Left renal cortex interstitium (tissue), 4 donors: ENCODE results near the gene EYS. TPM values are rescaled to one million over a fixed set of nuclear protein-coding genes. Genes with fewer than 3 reads are reported as not detected.
"Not testable (repeated sequence)": the region's sequence is repeated elsewhere in the genome, so short reads cannot be mapped to it uniquely, and the experiment has no call there.

ENCODE experiments used
- DNase-seq, 4 donors: peaks; one replicate each; pipeline ENCODE4 v3.0.0-alpha.2; 2013; ENCODE audit warnings: low read depth in 4 of 4, low spot score in 2 of 4, missing footprints in 1 of 4
- polyA plus RNA-seq, 4 donors: library from polyadenylated mRNA; unstranded; fragments of 120-200 nt; gene quantifications; one replicate each; pipeline ENCODE4 v1.2.1, GENCODE V29; 2013; ENCODE audit not compliant: insufficient read length in 4 of 4

EYS gene
- polyA plus RNA-seq, 4 donors = 0.43 to 0.81 (median 0.67) TPM

- DNase-seq = no peak
Observed at GRCh38 chr6:65637289-65638046, 69.6 kb downstream of the EYS start.

DNA sequence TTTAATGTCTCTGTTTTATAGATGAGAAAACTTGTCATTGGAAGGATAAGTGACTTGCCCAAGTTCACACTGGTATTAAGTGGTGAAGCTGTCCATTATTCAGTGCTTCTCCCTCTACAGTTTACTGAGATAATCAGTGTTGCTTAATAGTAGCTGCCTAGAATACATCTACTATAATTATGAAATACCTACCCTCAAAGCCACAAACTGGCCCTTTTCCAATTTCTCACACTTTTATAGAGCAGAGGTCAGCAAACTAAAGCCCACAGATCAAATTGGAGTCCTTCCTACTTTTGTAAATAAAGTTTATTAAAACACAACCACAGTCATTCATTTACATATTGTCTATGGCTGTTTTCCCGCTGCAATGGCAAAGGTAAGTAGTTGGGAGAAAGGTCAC lies 73.5 kb downstream of the EYS start:
- DNase-seq = no peak

DNA sequence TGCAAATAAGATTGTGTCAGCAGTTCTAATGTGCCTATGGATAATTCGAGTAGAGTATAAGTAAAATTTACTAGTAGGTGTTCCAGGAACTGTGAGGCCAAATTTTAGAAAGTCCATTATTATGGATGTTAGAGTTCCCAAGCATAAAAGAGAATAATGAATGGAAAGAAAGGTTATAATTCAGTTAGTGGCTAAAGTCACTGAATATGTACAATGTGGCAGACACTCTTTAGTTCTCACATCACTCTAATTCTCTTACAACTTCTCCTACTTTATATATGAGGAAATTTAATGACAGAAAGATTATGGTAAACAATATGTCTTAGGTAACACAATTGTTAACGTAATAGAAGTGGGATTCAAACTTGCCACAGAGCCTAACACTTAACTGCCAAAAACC lies 75.3 kb downstream of the EYS start:
- no peak for DNase-seq

GRCh38 chr6:65627434-65627999 lies 79.5 kb downstream of the EYS start:
- not testable (repeated sequence) for DNase-seq

- no peak for DNase-seq
Observed at GRCh38 chr6:65627015-65627414, 80.0 kb downstream of the EYS start.

GRCh38 chr6:65623566-65623965 lies 83.5 kb downstream of the EYS start:
- DNase-seq = no peak

GRCh38 chr6:65610746-65611145 lies 96.3 kb downstream of the EYS start:
- no peak for DNase-seq

DNA sequence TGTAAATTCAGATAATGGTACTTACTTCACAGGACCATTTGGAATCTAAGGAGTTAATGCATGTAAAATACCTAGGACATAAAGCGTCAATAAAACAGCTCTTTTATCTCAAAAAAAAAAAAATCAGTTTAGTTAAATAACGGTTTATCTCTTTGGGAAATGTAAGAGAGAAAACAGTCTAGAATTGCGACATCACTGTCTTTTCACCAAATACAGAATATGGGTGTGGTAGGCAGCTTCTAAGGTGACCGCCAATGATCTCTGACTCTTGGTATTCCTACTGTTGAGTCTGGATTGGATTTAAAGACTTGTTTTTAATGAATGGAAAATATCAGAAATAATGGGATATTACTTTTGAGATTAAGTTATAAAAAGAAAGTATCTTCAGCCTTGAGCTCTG lies 111.5 kb downstream of the EYS start:
- no peak for DNase-seq

- DNase-seq = no peak
Observed at GRCh38 chr6:65570340-65570739, 136.7 kb downstream of the EYS start.

GRCh38 chr6:65569505-65569904 lies 137.5 kb downstream of the EYS start:
- DNase-seq = no peak

DNA sequence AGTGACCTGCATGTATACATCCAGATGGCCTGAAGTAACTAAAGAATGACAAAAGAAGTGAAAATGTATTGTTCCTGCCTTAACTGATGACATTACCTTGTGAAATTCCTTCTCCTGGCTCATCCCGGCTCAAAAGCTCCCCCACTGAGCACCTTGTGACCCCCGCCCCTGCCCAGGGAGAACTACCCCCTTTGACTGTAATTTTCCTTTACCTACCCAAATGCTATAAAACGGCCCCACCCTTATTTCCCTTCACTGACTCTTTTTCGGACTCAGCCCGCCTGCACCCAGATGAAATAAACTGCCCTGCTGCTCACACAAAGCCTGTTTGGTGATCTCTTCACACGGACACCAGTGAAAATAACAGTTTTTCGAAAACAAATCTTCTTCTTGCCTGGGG lies 138.0 kb downstream of the EYS start:
- DNase-seq = not testable (repeated sequence)

DNA sequence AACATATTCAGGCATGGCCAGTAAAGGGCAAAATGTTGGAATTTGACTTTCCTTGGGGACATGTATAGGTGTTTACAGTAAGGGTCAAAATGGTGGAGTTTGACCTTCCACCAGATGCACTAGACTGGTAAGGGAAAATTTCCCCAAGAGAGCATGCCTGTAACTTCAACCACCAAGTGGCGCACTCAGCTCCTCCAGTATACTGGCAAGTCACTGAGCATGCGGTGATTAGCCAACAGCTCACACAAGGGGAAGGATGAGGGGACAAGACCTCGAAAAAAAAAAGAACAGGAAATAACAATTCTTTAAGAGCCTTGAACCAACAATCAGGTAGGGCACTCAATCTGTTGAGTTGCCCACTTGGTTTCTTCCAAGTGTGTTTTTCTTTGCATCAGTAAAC lies 140.9 kb downstream of the EYS start:
- DNase-seq = no peak

- no peak for DNase-seq
Observed at GRCh38 chr6:65558071-65558470, 149.0 kb downstream of the EYS start.

DNA sequence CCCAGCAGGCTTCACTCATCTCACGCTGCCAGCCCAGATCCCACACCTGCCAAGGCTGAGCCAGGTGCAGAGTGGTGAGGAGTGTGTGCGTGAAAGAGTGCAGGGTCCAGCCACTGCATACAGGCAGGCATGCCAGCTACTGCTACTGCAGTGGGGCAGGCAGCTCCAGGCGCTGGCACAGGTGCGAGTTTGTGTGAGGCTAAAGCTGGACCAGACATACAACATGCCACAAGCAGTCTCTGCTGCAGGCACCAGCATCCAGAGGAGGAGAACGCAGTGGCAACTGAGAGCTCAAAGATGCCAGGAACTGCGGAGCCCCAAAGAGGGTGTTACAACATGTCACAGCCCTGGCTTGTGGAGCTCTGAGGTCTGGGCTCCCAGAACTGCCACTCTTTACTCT lies 149.8 kb downstream of the EYS start:
- DNase-seq = no peak

DNA sequence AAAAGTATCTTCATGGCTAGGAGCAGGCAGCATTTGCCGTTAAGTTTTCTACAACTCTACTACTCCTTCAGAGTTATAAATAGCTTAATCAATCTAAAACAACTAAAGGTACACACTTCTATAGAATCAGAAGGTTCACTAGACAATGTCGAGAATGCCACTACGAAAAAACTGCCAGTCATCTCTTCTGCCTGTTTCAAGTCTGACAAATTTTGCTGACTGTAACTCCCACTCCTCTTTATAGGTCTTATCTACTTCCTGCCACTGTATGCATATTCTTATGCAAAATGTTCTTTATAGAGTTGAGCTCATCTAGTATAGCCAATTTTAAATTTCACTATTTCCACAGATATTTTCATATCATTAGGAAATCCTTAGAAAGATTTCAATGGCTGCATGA lies 160.1 kb downstream of the EYS start:
- DNase-seq = no peak

DNA sequence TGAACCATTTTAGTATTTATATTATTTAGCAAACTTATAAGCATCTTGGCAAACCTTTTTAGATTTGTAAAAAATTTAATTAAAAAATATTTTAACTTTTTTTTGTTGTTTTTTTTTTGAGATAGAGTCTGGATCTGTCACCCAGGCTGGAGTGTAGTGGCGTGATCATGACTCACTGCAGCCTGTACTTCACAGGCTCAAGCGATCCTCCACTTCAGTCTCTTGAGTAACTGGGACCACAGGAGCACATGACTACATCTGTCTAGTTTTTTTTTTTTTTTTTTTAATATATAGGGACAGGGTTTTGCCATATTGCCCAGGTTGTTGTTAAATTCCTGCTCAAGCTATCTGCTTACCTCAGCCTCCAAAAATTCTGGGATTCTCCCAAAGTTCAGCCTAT lies 161.1 kb downstream of the EYS start:
- no peak for DNase-seq

DNA sequence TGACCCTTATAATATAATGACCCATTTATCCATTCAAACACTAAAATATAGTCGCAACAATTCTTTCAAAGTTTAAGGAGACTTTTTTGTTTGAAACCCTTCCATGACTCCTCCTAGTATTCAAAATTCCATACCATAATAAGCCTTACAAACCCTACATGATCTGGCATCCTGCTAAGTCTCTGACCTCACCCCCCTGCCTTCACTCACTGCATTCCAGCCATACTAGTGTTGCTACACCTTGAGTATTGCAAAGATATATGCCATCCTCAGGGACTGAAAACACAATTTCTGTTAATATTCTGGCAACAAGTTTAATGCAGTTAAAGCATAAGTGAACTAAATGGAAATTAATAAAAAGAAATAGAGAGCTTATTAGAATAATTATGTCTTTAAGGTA lies 168.4 kb downstream of the EYS start:
- DNase-seq = no peak

- no peak for DNase-seq
Observed at GRCh38 chr6:65537600-65537999, 169.4 kb downstream of the EYS start.

GRCh38 chr6:65531533-65531932 lies 175.5 kb downstream of the EYS start:
- DNase-seq = no peak

- no peak for DNase-seq
Observed at GRCh38 chr6:65524232-65524631, 182.8 kb downstream of the EYS start.

DNA sequence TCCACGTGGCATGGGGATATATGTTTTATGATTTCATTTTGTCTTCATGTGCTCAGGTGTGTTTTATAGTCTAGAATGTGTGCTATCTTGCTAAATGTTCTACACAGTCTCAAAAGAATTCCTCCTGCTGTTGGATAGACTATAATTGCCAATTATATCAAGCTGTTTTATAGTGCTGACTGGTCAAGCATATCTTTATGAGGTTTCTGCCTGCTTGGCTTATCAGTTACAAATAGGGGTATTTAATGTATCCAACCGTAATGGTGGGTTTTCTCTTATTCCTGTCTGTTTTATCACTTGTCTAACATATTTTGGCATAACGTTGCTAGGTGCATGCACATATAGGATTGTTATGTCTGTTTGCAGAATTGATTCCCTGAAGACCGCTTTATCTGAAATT lies 201.3 kb downstream of the EYS start:
- no peak for DNase-seq

DNA sequence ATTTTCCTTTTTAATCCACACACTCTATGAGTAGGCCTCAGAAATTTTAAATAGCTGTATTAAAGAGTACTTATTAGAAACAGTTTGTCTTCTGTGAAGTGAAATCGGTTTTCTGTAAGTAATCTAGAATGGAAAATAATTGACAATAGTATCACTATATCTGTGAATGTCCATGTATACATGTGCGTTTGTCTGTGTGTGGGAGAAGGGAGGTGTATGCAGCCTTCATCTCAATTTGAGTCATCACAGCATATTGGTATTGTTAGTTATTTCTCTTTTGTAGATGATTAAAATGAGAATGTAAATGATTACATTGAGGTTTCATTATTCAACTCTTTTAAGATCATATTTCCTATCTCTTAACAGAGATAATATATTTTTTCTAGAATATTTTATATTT lies 206.0 kb downstream of the EYS start:
- no peak for DNase-seq

DNA sequence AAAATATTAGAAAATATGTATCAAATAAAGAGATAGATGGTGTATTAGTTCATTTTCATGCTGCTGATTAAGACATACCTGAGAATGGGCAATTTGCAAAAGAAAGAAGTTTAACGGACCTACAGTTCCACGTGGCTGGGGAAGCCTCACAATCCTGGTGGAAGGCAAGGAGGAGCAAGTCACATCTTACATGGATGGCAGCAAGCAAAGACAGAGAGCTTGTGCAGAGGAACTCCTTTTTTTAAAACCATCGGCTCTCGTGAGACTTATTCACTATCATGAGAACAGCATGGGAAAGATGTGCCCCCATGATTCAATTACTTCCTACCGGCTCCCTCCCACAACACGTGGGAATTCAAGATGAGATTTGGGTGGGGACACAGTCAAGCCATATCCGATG lies 223.4 kb downstream of the EYS start:
- not testable (repeated sequence) for DNase-seq
